K562 (cell line): ENCODE data around the gene CTF1. TPM values are rescaled to one million over a fixed set of nuclear protein-coding genes. Genes with fewer than 3 reads are reported as not detected.

ENCODE experiments used
- ATF3 ChIP-seq, 2 experiments: fragments of 450-650 bp in 1 of 2; sonication (generic) in 1 of 2; formaldehyde crosslinking in 1 of 2; IDR thresholded peaks in 1 of 2; conservative IDR thresholded peaks in 1 of 2; 2 replicates each; pipeline versions ENCODE4 v1.6.1 to v1.8.1; 2016 to 2023; ENCODE audit warnings: mild to moderate bottlenecking in 2 of 2, moderate library complexity in 2 of 2, inconsistent platforms in 1 of 2, missing genetic modification reagents in 1 of 2
- EP300 ChIP-seq: IDR thresholded peaks from 2 replicates; pipeline ENCODE4 v1.6.1; 2012; ENCODE audit warnings: low read length, improper control_type of control experiment
- ETS2 ChIP-seq: IDR thresholded peaks from 2 replicates; pipeline ENCODE4 v1.6.1; 2016; ENCODE audit warnings: borderline replicate concordance, missing genetic modification characterization, mild to moderate bottlenecking, moderate library complexity, missing compliant biosample characterization; ENCODE audit not compliant: poor library complexity, severe bottlenecking
- FOXJ3 ChIP-seq: sonication (generic); formaldehyde crosslinking; IDR thresholded peaks from 2 replicates; pipeline ENCODE4 v1.4.0; 2020; ENCODE audit warnings: mild to moderate bottlenecking, missing genetic modification reagents
- IRF9 ChIP-seq: fragments of 450-650 bp; IDR thresholded peaks from 2 replicates; pipeline ENCODE4 v1.6.1; 2016; ENCODE audit warnings: missing biosample characterization, missing genetic modification characterization
- L3MBTL2 ChIP-seq: fragments of 450-650 bp; IDR thresholded peaks from 2 replicates; pipeline ENCODE4 v1.6.1; 2016; ENCODE audit warnings: mild to moderate bottlenecking, moderate library complexity
- NCOA4 ChIP-seq: fragments of 450-650 bp; IDR thresholded peaks from 2 replicates; pipeline ENCODE4 v1.6.1; 2018; ENCODE audit warnings: mild to moderate bottlenecking; ENCODE audit not compliant: partially characterized antibody
- PRDM10 ChIP-seq: fragments of 450-650 bp; IDR thresholded peaks from 2 replicates; pipeline ENCODE4 v1.6.1; 2018; ENCODE audit not compliant: partially characterized antibody
- RBM22 ChIP-seq: fragments of 200-400 bp; formaldehyde crosslinking; IDR thresholded peaks from 2 replicates; pipeline ENCODE4 v1.6.1; 2018; ENCODE audit warnings: low read length, low read depth; ENCODE audit not compliant: poor library complexity, severe bottlenecking
- STAT5B ChIP-seq: fragments of 250-450 bp; sonication (Bioruptor Pico); IDR thresholded peaks from 2 replicates; pipeline ENCODE4 v1.8.0; 2021; ENCODE audit warnings: mild to moderate bottlenecking, inconsistent platforms
- TAF9B ChIP-seq: fragments of 450-650 bp; IDR thresholded peaks from 2 replicates; pipeline ENCODE4 v1.6.1; 2018; ENCODE audit warnings: mild to moderate bottlenecking; ENCODE audit not compliant: partially characterized antibody
- TCF7L2 ChIP-seq: fragments of 150-350 bp; IDR thresholded peaks from 2 replicates; pipeline ENCODE4 v1.6.1; 2016; ENCODE audit warnings: low read depth, mild to moderate bottlenecking, low read length, moderate library complexity
- USF1 ChIP-seq: sonication (generic); formaldehyde crosslinking; IDR thresholded peaks from 2 replicates; pipeline ENCODE4 v1.9.0; 2022; ENCODE audit warnings: mild to moderate bottlenecking, missing genetic modification reagents
- VEZF1 ChIP-seq: fragments of 200-800 bp; sonication (Bioruptor generic); IDR thresholded peaks from 2 replicates; pipeline ENCODE4 v1.6.1; 2017; ENCODE audit warnings: missing genetic modification characterization, missing compliant biosample characterization
- ZFPM2 ChIP-seq: fragments of 250-450 bp; sonication (Bioruptor Pico); IDR thresholded peaks from 2 replicates; pipeline ENCODE4 v1.5.1; 2022; ENCODE audit warnings: mild to moderate bottlenecking
- ZNF253 ChIP-seq: fragments of 250-450 bp; sonication (Bioruptor Pico); conservative IDR thresholded peaks from 2 replicates; pipeline ENCODE4 v1.6.1; 2021; ENCODE audit warnings: mild to moderate bottlenecking
- ZNF324 ChIP-seq: fragments of 250-450 bp; sonication (Bioruptor Pico); IDR thresholded peaks from 2 replicates; pipeline ENCODE4 v1.4.0; 2020; ENCODE audit warnings: mild to moderate bottlenecking
- ZNF507 ChIP-seq: conservative IDR thresholded peaks from 2 replicates; pipeline ENCODE4 v1.6.1; 2017; ENCODE audit warnings: missing genetic modification characterization, missing compliant biosample characterization
- ZNF695 ChIP-seq: fragments of 450-650 bp; formaldehyde crosslinking; IDR thresholded peaks from 2 replicates; pipeline ENCODE4 v1.4.0; 2020; ENCODE audit warnings: mild to moderate bottlenecking, moderate library complexity
- ZZZ3 ChIP-seq: fragments of 450-650 bp; IDR thresholded peaks from 2 replicates; pipeline ENCODE4 v1.6.1; 2016; ENCODE audit warnings: antibody characterized with exemption, mild to moderate bottlenecking, moderate library complexity
- polyA plus RNA-seq, 8 experiments: library from polyadenylated mRNA; depleted of rRNA in 4 of 8; stranded (reverse) in 5 of 8; unstranded in 3 of 8; fragments of >200 nt; fragmentation: Nextera tagmentation in 2 of 8; fragmentation: Illumina TruSeq in 1 of 8; extraction: Ambion mirVana in 2 of 8; extraction: Trizol in 1 of 8; gene quantifications; 2 replicates each; pipeline versions ENCODE4 v1.2.1 to v1.2.3, GENCODE V29; 2011 to 2014; ENCODE audit warnings: inconsistent platforms in 1 of 8, missing spikeins in 1 of 8
- total RNA-seq, 7 experiments: library from RNA; depleted of rRNA in 6 of 7; stranded (reverse); fragments of >200 nt in 6 of 7; fragmentation: Illumina TruSeq in 2 of 7; extraction: Trizol in 2 of 7; gene quantifications; 2 replicates each; pipeline versions ENCODE4 v1.2.1 to v1.2.3, GENCODE V29; 2011 to 2021; ENCODE audit warnings: low replicate concordance in 1 of 7

Gene CTF1
- total and polyA plus RNA-seq, 9 of the 15 experiments (the other 6 are each of a cell fraction or from before 2014, with no cell fraction given): 0.24 to 2.5 (median 0.44) TPM

GRCh38 chr16:30893744-30894539 lies 2.5 kb upstream of the CTF1 start, which contains the start of gene BCL7C (continued):
- peak; percentile 89 for TF ChIP-seq VEZF1 (CRISPR knock-in tag)
- TF ChIP-seq ZNF253 (CRISPR knock-in tag): no peak
- TF ChIP-seq PRDM10: no peak
- no peak for TF ChIP-seq TAF9B
- peak; percentile 100 for TF ChIP-seq L3MBTL2
- no peak for TF ChIP-seq ZNF695 (CRISPR knock-in tag)
- TF ChIP-seq EP300: no peak
- TF ChIP-seq NCOA4: no peak
- no peak for TF ChIP-seq ATF3 (IDR thresholded peaks at IDR 0.05)
- peak; percentile 68 for TF ChIP-seq ATF3 (CRISPR knock-in tag; conservative IDR thresholded peaks at IDR 0.05)
- no peak for TF ChIP-seq ZZZ3
- no peak for TF ChIP-seq ZNF324 (CRISPR knock-in tag)
- TF ChIP-seq ZNF507: no peak
- TF ChIP-seq TCF7L2: no peak
- no peak for TF ChIP-seq RBM22
- TF ChIP-seq STAT5B (CRISPR knock-in tag): no peak
- TF ChIP-seq IRF9: no peak
- TF ChIP-seq ETS2: no peak
- TF ChIP-seq USF1 (CRISPR knock-in tag): peak; percentile 95
- TF ChIP-seq FOXJ3 (CRISPR knock-in tag): no peak
- no peak for TF ChIP-seq ZFPM2 (CRISPR knock-in tag)
